Measurements from ENCODE around the gene GP5.

GP5 gene

GRCh38 chr3:194364652-194365434 is 34.2 kb downstream of the GP5 start:
- Histone ChIP-seq H3K36me3 (ENCODE audit: control insufficient read depth in 1 of 2, insufficient read depth in 2 of 2, low read length in 2 of 2) (no peaks in the 10 kb centered on the region), H3K27me3 (ENCODE audit: low read depth, low read length) (no peaks in the 10 kb centered on the region), H3K9me3 (ENCODE audit: control insufficient read depth in 1 of 2, low read length in 2 of 2) (no peaks in the 10 kb centered on the region), H3K27ac (ENCODE audit: low read length) (no peak overlapping the region), H3K4me1 (ENCODE audit: control insufficient read depth in 1 of 2, insufficient read depth in 2 of 2, low read length in 2 of 2) (peaks cover 0 to 12% of the 10 kb centered on the region in 2 donors), H3K4me3 (ENCODE audit: low read depth in 1 of 2, low read length in 2 of 2) (no peak overlapping the region)

GRCh38 chr3:194364314-194364651 is 34.8 kb downstream of the GP5 start:
- Histone ChIP-seq H3K4me1 (ENCODE audit: control insufficient read depth in 1 of 2, insufficient read depth in 2 of 2, low read length in 2 of 2) (peaks cover 0 to 12% of the 10 kb centered on the region in 2 donors), H3K36me3 (ENCODE audit: control insufficient read depth in 1 of 2, insufficient read depth in 2 of 2, low read length in 2 of 2) (no peaks in the 10 kb centered on the region), H3K4me3 (ENCODE audit: low read depth in 1 of 2, low read length in 2 of 2) (no peak overlapping the region), H3K9me3 (ENCODE audit: control insufficient read depth in 1 of 2, low read length in 2 of 2) (no peaks in the 10 kb centered on the region), H3K27me3 (ENCODE audit: low read depth, low read length) (no peaks in the 10 kb centered on the region), H3K27ac (ENCODE audit: low read length) (no peak overlapping the region)

DNA sequence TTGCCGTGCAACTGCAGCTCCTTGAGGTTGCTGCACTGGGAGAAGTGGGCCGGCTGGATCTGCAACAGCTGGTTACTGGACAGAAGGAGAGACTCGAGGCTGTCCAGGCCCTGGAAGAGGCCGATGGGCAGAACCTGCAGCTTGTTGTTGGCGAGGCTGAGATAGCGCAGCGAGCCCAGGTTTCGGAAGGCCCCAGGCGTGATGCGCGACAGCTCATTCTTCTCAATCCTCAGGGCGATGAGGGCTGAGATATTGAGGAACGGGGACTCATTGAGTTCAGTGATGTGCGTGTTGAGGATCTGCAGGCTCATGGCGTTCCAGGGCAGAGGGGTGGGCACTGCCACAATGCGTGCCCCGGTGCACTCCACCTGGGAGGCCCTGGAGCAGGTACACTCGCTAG is 38.5 kb downstream of the GP5 start:
- H3K4me3 ChIP-seq (ENCODE audit: low read depth in 1 of 2, low read length in 2 of 2) = no peak overlapping the region
- H3K27me3 ChIP-seq (ENCODE audit: low read depth, low read length) = no peaks in the 10 kb centered on the region
- H3K4me1 ChIP-seq (ENCODE audit: control insufficient read depth in 1 of 2, insufficient read depth in 2 of 2, low read length in 2 of 2) = peaks cover 0 to 12% of the 10 kb centered on the region in 2 donors
- H3K27ac ChIP-seq (ENCODE audit: low read length) = no peak overlapping the region
- H3K9me3 ChIP-seq (ENCODE audit: control insufficient read depth in 1 of 2, low read length in 2 of 2) = no peaks in the 10 kb centered on the region
- H3K36me3 ChIP-seq (ENCODE audit: control insufficient read depth in 1 of 2, insufficient read depth in 2 of 2, low read length in 2 of 2) = no peaks in the 10 kb centered on the region

GRCh38 chr3:194357681-194358080 is 41.4 kb downstream of the GP5 start:
- Histone ChIP-seq H3K4me1 (ENCODE audit: control insufficient read depth in 1 of 2, insufficient read depth in 2 of 2, low read length in 2 of 2) (no peaks in the 10 kb centered on the region), H3K27me3 (ENCODE audit: low read depth, low read length) (no peaks in the 10 kb centered on the region), H3K36me3 (ENCODE audit: control insufficient read depth in 1 of 2, insufficient read depth in 2 of 2, low read length in 2 of 2) (no peaks in the 10 kb centered on the region), H3K9me3 (ENCODE audit: control insufficient read depth in 1 of 2, low read length in 2 of 2) (no peaks in the 10 kb centered on the region), H3K4me3 (ENCODE audit: low read depth in 1 of 2, low read length in 2 of 2) (no peak overlapping the region), H3K27ac (ENCODE audit: low read length) (no peak overlapping the region)

- H3K27ac ChIP-seq (ENCODE audit: low read length) = no peak overlapping the region
- H3K27me3 ChIP-seq (ENCODE audit: low read depth, low read length) = no peaks in the 10 kb centered on the region
- no peaks in the 10 kb centered on the region for H3K36me3 ChIP-seq (ENCODE audit: control insufficient read depth in 1 of 2, insufficient read depth in 2 of 2, low read length in 2 of 2)
- H3K9me3 ChIP-seq (ENCODE audit: control insufficient read depth in 1 of 2, low read length in 2 of 2) = no peaks in the 10 kb centered on the region
- H3K4me3 ChIP-seq (ENCODE audit: low read depth in 1 of 2, low read length in 2 of 2) = no peak overlapping the region
- H3K4me1 ChIP-seq (ENCODE audit: control insufficient read depth in 1 of 2, insufficient read depth in 2 of 2, low read length in 2 of 2) = no peaks in the 10 kb centered on the region
Measured at GRCh38 chr3:194355379-194355778, 43.7 kb downstream of the GP5 start.

- Histone ChIP-seq H3K4me3 (ENCODE audit: low read depth in 1 of 2, low read length in 2 of 2) (no peak overlapping the region), H3K27ac (ENCODE audit: low read length) (no peak overlapping the region), H3K27me3 (ENCODE audit: low read depth, low read length) (no peaks in the 10 kb centered on the region), H3K9me3 (ENCODE audit: control insufficient read depth in 1 of 2, low read length in 2 of 2) (no peaks in the 10 kb centered on the region), H3K4me1 (ENCODE audit: control insufficient read depth in 1 of 2, insufficient read depth in 2 of 2, low read length in 2 of 2) (no peaks in the 10 kb centered on the region), H3K36me3 (ENCODE audit: control insufficient read depth in 1 of 2, insufficient read depth in 2 of 2, low read length in 2 of 2) (no peaks in the 10 kb centered on the region)
Measured at GRCh38 chr3:194354315-194354714, 44.8 kb downstream of the GP5 start.

DNA sequence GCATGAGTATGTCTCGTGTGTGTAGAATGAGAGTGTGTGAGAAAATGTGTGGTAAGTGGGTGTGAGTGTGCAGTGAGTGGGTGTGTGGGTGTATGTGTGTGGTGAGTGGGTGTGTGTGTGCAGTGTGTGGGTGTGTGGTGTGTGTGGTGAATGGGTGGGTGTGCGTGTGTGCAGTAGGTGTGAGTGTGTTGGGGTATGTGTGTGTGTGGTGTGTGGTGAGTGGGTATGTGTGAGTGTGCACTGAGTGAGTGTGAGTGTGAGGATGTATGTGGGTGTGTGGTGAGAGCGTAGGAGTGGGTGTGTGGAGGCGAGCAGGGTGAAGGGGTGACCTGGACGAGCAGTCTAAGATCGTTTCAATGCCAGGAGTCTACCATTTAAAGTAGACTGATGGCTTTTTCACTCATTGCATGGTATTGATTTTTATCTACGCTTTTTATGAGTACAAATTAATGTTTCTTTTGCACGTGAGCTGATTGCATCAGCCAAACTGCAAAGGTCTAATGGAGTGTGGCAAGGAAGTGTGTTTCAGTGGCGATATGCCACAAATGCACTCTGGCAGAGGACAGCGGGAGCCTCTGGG is 46.3 kb downstream of the GP5 start:
- H3K36me3 ChIP-seq (ENCODE audit: control insufficient read depth in 1 of 2, insufficient read depth in 2 of 2, low read length in 2 of 2) = no peaks in the 10 kb centered on the region
- H3K27me3 ChIP-seq (ENCODE audit: low read depth, low read length) = no peaks in the 10 kb centered on the region
- no peak overlapping the region for H3K4me3 ChIP-seq (ENCODE audit: low read depth in 1 of 2, low read length in 2 of 2)
- H3K27ac ChIP-seq (ENCODE audit: low read length) = no peak overlapping the region
- no peaks in the 10 kb centered on the region for H3K4me1 ChIP-seq (ENCODE audit: control insufficient read depth in 1 of 2, insufficient read depth in 2 of 2, low read length in 2 of 2)
- H3K9me3 ChIP-seq (ENCODE audit: control insufficient read depth in 1 of 2, low read length in 2 of 2) = no peaks in the 10 kb centered on the region

DNA sequence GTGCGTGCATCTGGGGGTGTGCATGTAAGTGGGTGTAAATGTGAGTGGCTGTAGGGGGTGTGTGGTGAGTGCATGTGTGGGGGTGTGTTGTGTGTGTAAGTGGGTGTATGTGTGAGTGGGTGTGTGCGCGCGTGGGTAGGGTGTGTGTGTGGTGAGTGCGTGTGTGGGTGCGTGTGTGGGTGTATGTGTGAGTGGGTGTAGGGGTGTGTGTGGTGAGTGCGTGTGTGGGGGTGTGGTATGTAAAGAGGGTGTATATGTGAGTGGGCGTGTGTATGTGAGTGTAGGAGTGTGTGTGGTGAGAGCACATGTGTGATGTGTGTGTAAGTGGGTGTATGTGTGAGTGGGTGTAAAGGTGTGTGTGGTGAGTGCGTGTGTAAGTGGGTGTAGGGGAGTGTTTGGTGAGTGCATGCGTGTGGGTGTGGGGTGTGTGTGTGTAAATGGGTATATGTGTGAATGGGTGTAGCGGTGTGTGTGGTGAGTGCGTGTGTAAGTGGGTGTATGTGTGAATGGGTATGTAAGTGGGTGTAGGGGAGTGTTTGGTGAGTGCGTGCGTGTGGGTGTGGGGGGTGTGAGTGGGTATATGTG is 47.0 kb downstream of the GP5 start:
- no peak overlapping the region for H3K4me3 ChIP-seq (ENCODE audit: low read depth in 1 of 2, low read length in 2 of 2)
- no peaks in the 10 kb centered on the region for H3K27me3 ChIP-seq (ENCODE audit: low read depth, low read length)
- H3K36me3 ChIP-seq (ENCODE audit: control insufficient read depth in 1 of 2, insufficient read depth in 2 of 2, low read length in 2 of 2) = no peaks in the 10 kb centered on the region
- no peaks in the 10 kb centered on the region for H3K9me3 ChIP-seq (ENCODE audit: control insufficient read depth in 1 of 2, low read length in 2 of 2)
- H3K27ac ChIP-seq (ENCODE audit: low read length) = no peak overlapping the region
- H3K4me1 ChIP-seq (ENCODE audit: control insufficient read depth in 1 of 2, insufficient read depth in 2 of 2, low read length in 2 of 2) = no peaks in the 10 kb centered on the region

GRCh38 chr3:194351080-194351672 is 47.9 kb downstream of the GP5 start, which contains the start of gene CPN2:
Gene CPN2 (minus strand): TSS chr3:194351328. CDS start chr3:194342702, 8,626 bp downstream.
- Histone ChIP-seq H3K9me3 (ENCODE audit: control insufficient read depth in 1 of 2, low read length in 2 of 2) (no peaks in the 10 kb centered on the region), H3K27ac (ENCODE audit: low read length) (no peak within 1 kb of the TSS)

GRCh38 chr3:194350726-194351071 is 48.4 kb downstream of the GP5 start:
- Histone ChIP-seq H3K27ac (ENCODE audit: low read length) (no peak overlapping the region), H3K27me3 (ENCODE audit: low read depth, low read length) (no peaks in the 10 kb centered on the region), H3K9me3 (ENCODE audit: control insufficient read depth in 1 of 2, low read length in 2 of 2) (no peaks in the 10 kb centered on the region), H3K4me3 (ENCODE audit: low read depth in 1 of 2, low read length in 2 of 2) (no peak overlapping the region), H3K36me3 (ENCODE audit: control insufficient read depth in 1 of 2, insufficient read depth in 2 of 2, low read length in 2 of 2) (no peaks in the 10 kb centered on the region), H3K4me1 (ENCODE audit: control insufficient read depth in 1 of 2, insufficient read depth in 2 of 2, low read length in 2 of 2) (no peaks in the 10 kb centered on the region)

More at GRCh38 chr3:194351080-194351672, 47.9 kb downstream of the GP5 start, which contains the start of gene CPN2:
- Histone ChIP-seq H3K4me1 (ENCODE audit: control insufficient read depth in 1 of 2, insufficient read depth in 2 of 2, low read length in 2 of 2) (no peaks in the 10 kb centered on the region), H3K27me3 (ENCODE audit: low read depth, low read length) (no peaks in the 10 kb centered on the region), H3K36me3 (ENCODE audit: control insufficient read depth in 1 of 2, insufficient read depth in 2 of 2, low read length in 2 of 2) (no peaks in the 10 kb centered on the region), H3K4me3 (ENCODE audit: low read depth in 1 of 2, low read length in 2 of 2) (no peak within 1 kb of the TSS)

DNA sequence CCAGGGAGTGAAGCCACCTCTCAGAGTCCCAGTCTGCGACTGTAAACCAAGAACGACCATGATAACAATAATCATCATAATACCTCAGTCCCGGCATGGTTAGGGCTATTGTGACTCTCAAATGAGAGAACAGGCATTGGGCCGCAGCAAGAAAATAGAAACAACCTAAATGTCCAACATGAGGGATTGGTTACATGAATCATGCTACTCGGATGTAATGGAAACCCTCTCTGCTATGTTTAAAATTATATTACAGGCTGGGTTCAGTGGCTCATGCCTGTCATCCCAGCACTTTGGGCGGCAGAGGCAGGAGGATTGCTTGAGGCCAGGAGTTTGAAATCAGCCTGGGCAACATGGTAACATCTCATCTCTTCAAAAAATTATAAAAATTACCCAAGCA is 50.7 kb downstream of the GP5 start:
- Histone ChIP-seq H3K4me1 (ENCODE audit: control insufficient read depth in 1 of 2, insufficient read depth in 2 of 2, low read length in 2 of 2) (no peaks in the 10 kb centered on the region), H3K4me3 (ENCODE audit: low read depth in 1 of 2, low read length in 2 of 2) (no peak overlapping the region), H3K9me3 (ENCODE audit: control insufficient read depth in 1 of 2, low read length in 2 of 2) (no peaks in the 10 kb centered on the region), H3K36me3 (ENCODE audit: control insufficient read depth in 1 of 2, insufficient read depth in 2 of 2, low read length in 2 of 2) (no peaks in the 10 kb centered on the region), H3K27ac (ENCODE audit: low read length) (no peak overlapping the region), H3K27me3 (ENCODE audit: low read depth, low read length) (no peaks in the 10 kb centered on the region)

Measured in muscle layer of duodenum (tissue), 2 donors.